IMR-90 (cell line): ENCODE measurements around the gene KIF15. TPM values are rescaled to one million over a fixed set of nuclear protein-coding genes. Genes with fewer than 3 reads are reported as not detected.

Source experiments
- ATAC-seq: fragments of 200-7000 bp; cut with Tn5 transposase; 2 replicates; pipeline ENCODE4 v1.9.1; 2020; ENCODE audit warnings: low read depth, mild to moderate bottlenecking, moderate library complexity
- BruUV-seq: library from RNA; stranded (reverse); fragments of 400-500 nt; replicated peaks from 2 replicates; lab custom pipeline; 2021; lab: Mats Ljungman, UMichigan
- CTCF ChIA-PET: fragments of 300-600 bp; formaldehyde crosslinking; extraction: SDS; loops from one replicate; lab custom pipeline; 2021; ENCODE audit warnings: antibody characterized with exemption; lab: Yijun Ruan, JAX
- POLR2A ChIA-PET: fragments of 300-600 bp; sonication (Branson Sonifier 250); formaldehyde crosslinking; loops from one replicate; lab custom pipeline; 2022; ENCODE audit warnings: antibody characterized with exemption; ENCODE audit not compliant: unreplicated experiment; lab: Charles Lee
- DNase-seq: peaks from one replicate; pipeline ENCODE4 v3.0.0; 2013
- H2AFZ ChIP-seq: replicated peaks from 2 replicates; pipeline ENCODE3; 2013; ENCODE audit warnings: low read length, mild to moderate bottlenecking; ENCODE audit not compliant: poor library complexity
- H2AK5ac ChIP-seq: 2 replicates; pipeline ENCODE4 v1.6.1; 2013; ENCODE audit warnings: low read depth, low read length, inconsistent platforms
- H2AK9ac ChIP-seq: replicated peaks from 2 replicates; pipeline ENCODE3; 2013; ENCODE audit warnings: mild to moderate bottlenecking, low read depth, low read length, moderate library complexity; ENCODE audit not compliant: poor library complexity
- H2BK120ac ChIP-seq: 2 replicates; pipeline ENCODE4 v1.6.1; 2013; ENCODE audit warnings: low read depth, low read length, inconsistent platforms
- H2BK15ac ChIP-seq: 3 replicates; pipeline ENCODE4 v1.6.1; 2013; ENCODE audit warnings: low read depth, low read length, inconsistent platforms
- H2BK20ac ChIP-seq: 2 replicates; pipeline ENCODE4 v1.6.1; 2013; ENCODE audit warnings: low read depth, mild to moderate bottlenecking, inconsistent platforms, low read length, moderate library complexity
- H2BK5ac ChIP-seq: 2 replicates; pipeline ENCODE4 v1.6.1; 2013; ENCODE audit warnings: mild to moderate bottlenecking, low read depth, low read length, inconsistent platforms; ENCODE audit not compliant: poor library complexity, severe bottlenecking
- H3K14ac ChIP-seq: replicated peaks from 2 replicates; pipeline ENCODE4 v1.6.1; 2013; ENCODE audit warnings: low read depth, low read length, inconsistent platforms
- H3K18ac ChIP-seq: 2 replicates; pipeline ENCODE4 v1.6.1; 2013; ENCODE audit warnings: low read depth, low read length, control low read depth
- H3K23ac ChIP-seq: 2 replicates; pipeline ENCODE4 v1.6.1; 2013; ENCODE audit warnings: low read depth, low read length, inconsistent platforms
- H3K27ac ChIP-seq: 2 replicates; pipeline ENCODE4 v1.5.1; 2013; ENCODE audit warnings: mild to moderate bottlenecking, control low read depth, low read length; ENCODE audit not compliant: insufficient read depth
- H3K27me3 ChIP-seq: 2 replicates; pipeline ENCODE4 v1.6.1; 2013; ENCODE audit warnings: low read length; ENCODE audit not compliant: control insufficient read depth, insufficient read depth
- H3K36me3 ChIP-seq: 2 replicates; pipeline ENCODE4 v1.6.1; 2013; ENCODE audit warnings: low read length, mixed read lengths; ENCODE audit not compliant: control insufficient read depth, insufficient read depth
- H3K4ac ChIP-seq: 2 replicates; pipeline ENCODE4 v1.6.1; 2013; ENCODE audit warnings: low read depth, low read length, inconsistent platforms
- H3K4me1 ChIP-seq: 2 replicates; pipeline ENCODE4 v1.6.1; 2013; ENCODE audit warnings: low read length, mixed read lengths; ENCODE audit not compliant: control insufficient read depth, insufficient read depth
- H3K4me2 ChIP-seq: 2 replicates; pipeline ENCODE4 v1.6.1; 2013; ENCODE audit warnings: low read depth, mild to moderate bottlenecking, control low read depth, low read length, moderate library complexity
- H3K4me3 ChIP-seq: 2 replicates; pipeline ENCODE4 v1.5.1; 2013; ENCODE audit warnings: low read depth, mild to moderate bottlenecking, control low read depth, low read length, moderate library complexity; ENCODE audit not compliant: insufficient read depth
- H3K56ac ChIP-seq: 2 replicates; pipeline ENCODE4 v1.6.1; 2013; ENCODE audit warnings: low read length, inconsistent platforms; ENCODE audit not compliant: insufficient read depth; ENCODE audit errors: extremely low read depth
- H3K79me1 ChIP-seq, 2 experiments: 2 replicates each; pipeline ENCODE4 v1.6.1; 2013; ENCODE audit warnings: low read length in 2 of 2, inconsistent platforms in 1 of 2, low read depth in 1 of 2
- H3K9ac ChIP-seq: 2 replicates; pipeline ENCODE4 v1.6.1; 2013; ENCODE audit warnings: low read depth, low read length, control low read depth
- H3K9me1 ChIP-seq: 2 replicates; pipeline ENCODE4 v1.6.1; 2013; ENCODE audit warnings: low read length, inconsistent platforms; ENCODE audit not compliant: insufficient read depth
- H3K9me3 ChIP-seq: 2 replicates; pipeline ENCODE4 v1.6.1; 2013; ENCODE audit warnings: low read length; ENCODE audit not compliant: control insufficient read depth, insufficient read depth
- H4K20me1 ChIP-seq: 2 replicates; pipeline ENCODE4 v1.6.1; 2013; ENCODE audit warnings: low read length, inconsistent platforms; ENCODE audit not compliant: insufficient read depth
- H4K5ac ChIP-seq: 2 replicates; pipeline ENCODE4 v1.6.1; 2013; ENCODE audit warnings: mild to moderate bottlenecking, low read depth, low read length, control low read depth
- H4K8ac ChIP-seq, 2 experiments: 2 replicates each; pipeline ENCODE4 v1.6.1; 2013; ENCODE audit warnings: low read depth in 2 of 2, low read length in 2 of 2, control low read depth in 1 of 2, inconsistent platforms in 1 of 2
- H4K91ac ChIP-seq: 2 replicates; pipeline ENCODE4 v1.6.1; 2013; ENCODE audit warnings: low read depth, low read length, inconsistent platforms; ENCODE audit not compliant: insufficient read depth
- CHD1 ChIP-seq: IDR thresholded peaks from 2 replicates; pipeline ENCODE4 v1.6.1; 2012; ENCODE audit warnings: low read depth, low read length, improper control_type of control experiment
- CTCF ChIP-seq: conservative IDR thresholded peaks from 2 replicates; pipeline ENCODE4 v1.5.1; 2012; ENCODE audit warnings: mild to moderate bottlenecking, low read depth, low read length, improper control_type of control experiment
- FOS ChIP-seq: fragments of 150-350 bp; IDR thresholded peaks from 2 replicates; pipeline ENCODE4 v1.6.1; 2016; ENCODE audit warnings: low read depth, low read length
- MAZ ChIP-seq: IDR thresholded peaks from 2 replicates; pipeline ENCODE4 v1.6.1; 2012; ENCODE audit warnings: low read depth, mild to moderate bottlenecking, low read length, improper control_type of control experiment, moderate library complexity, borderline replicate concordance
- MXI1 ChIP-seq: IDR thresholded peaks from 2 replicates; pipeline ENCODE4 v1.6.1; 2012; ENCODE audit warnings: low read depth, mild to moderate bottlenecking, low read length, moderate library complexity, borderline replicate concordance
- NFE2L2 ChIP-seq: fragments of 150-350 bp; IDR thresholded peaks from 2 replicates; pipeline ENCODE4 v1.6.1; 2016; ENCODE audit warnings: low read depth, mild to moderate bottlenecking, low read length
- POLR2A ChIP-seq: IDR thresholded peaks from 2 replicates; pipeline ENCODE4 v1.6.1; 2012; ENCODE audit warnings: mild to moderate bottlenecking, low read depth, low read length
- RFX5 ChIP-seq: IDR thresholded peaks from 2 replicates; pipeline ENCODE4 v1.8.0; 2012; ENCODE audit warnings: low read depth, mild to moderate bottlenecking, low read length, moderate library complexity
- WGBS, 2 experiments: methylation state at CpG; one replicate each; pipeline versions ENCODE4 v1.1.5 to v1.1.7; 2013; ENCODE audit warnings: missing lambda C conversion rate in 2 of 2; ENCODE audit not compliant: insufficient read length in 1 of 2; ENCODE audit errors: extremely low coverage in 2 of 2; 5-methylcytosine and 5-hydroxymethylcytosine counted together
- dilution Hi-C: fragments of 300-500 bp; cut with HindIII; formaldehyde crosslinking; loops from one replicate; pipeline ENCODE4 v1.14.3; 2018; ENCODE audit warnings: low sequenced_read_pairs; ENCODE audit not compliant: unreplicated experiment
- in situ Hi-C: fragments of 300-500 bp; cut with MboI; formaldehyde crosslinking; loops from 3 replicates; pipeline ENCODE4 v1.14.3; 2019; ENCODE audit warnings: low sequenced_read_pairs, inconsistent platforms, mixed read lengths
- intact Hi-C: fragments of 100-400 bp; cut with micrococcal nuclease; formaldehyde crosslinking; loops from 2 replicates; pipeline ENCODE4 v1.10.0; 2022
- polyA plus RNA-seq, 3 experiments: library from polyadenylated mRNA; depleted of rRNA; stranded (reverse); fragments of >200 nt; gene quantifications; 2 replicates each; pipeline ENCODE4 v1.2.3, GENCODE V29; 2012; ENCODE audit warnings: low replicate concordance in 1 of 3
- total RNA-seq: library from RNA; depleted of rRNA; stranded (reverse); fragments of >200 nt; gene quantifications from 2 replicates; pipeline ENCODE4 v1.2.3, GENCODE V29; 2012

The KIF15 gene
- total and polyA plus RNA-seq, 2 of the 4 experiments (the other 2 are of a cell fraction) = 3.7 to 8.4 TPM

- Histone ChIP-seq H3K27ac (no peak overlapping the region), H2BK5ac (no peak overlapping the region), H3K56ac (no peak overlapping the region), H3K9ac (no peak overlapping the region), H4K5ac (no peak overlapping the region), H3K4me3 (no peak overlapping the region), H3K9me3 (no peaks in the 10 kb centered on the region), H4K8ac (no peak overlapping the region), H2AK9ac (no peak overlapping the region), H3K4me2 (no peak overlapping the region), H3K14ac (no peak overlapping the region), H2BK20ac (no peak overlapping the region), H3K23ac (no peak overlapping the region), H4K20me1 (no peaks in the 10 kb centered on the region), H3K18ac (no peak overlapping the region), H4K91ac (no peak overlapping the region), H3K9me1 (0 out of 2 replicates have a peak, but pooled peaks cover 2% of the 10 kb centered on the region), H3K36me3 (peaks cover 3% of the 10 kb centered on the region), H3K27me3 (no peaks in the 10 kb centered on the region), H2AK5ac (no peak overlapping the region), H2AFZ (no peak overlapping the region), H3K4me1 (no peaks in the 10 kb centered on the region), H2BK120ac (no peak overlapping the region), H3K79me1 (no peaks in the 10 kb centered on the region), H3K4ac (no peak overlapping the region), H2BK15ac (no peak overlapping the region)
- TF ChIP-seq POLR2A (no peak), MXI1 (no peak), FOS (no peak), RFX5 (no peak), CHD1 (no peak), NFE2L2 (no peak), CTCF (no peak), MAZ (no peak)
- in situ Hi-C loops = no loop called here
- POLR2A ChIA-PET = no interaction called here
- ATAC-seq (no peak), DNase-seq (no peak)
- BruUV-seq = no TSS peak
- dilution Hi-C loops = no loop called here
- WGBS, 2 experiments = 100% methylated on average over 1 of the region's 2 CpGs; no CpG with 5 or more reads in 1 of the 2 experiments
- intact Hi-C loops = no loop called here
- CTCF ChIA-PET = no interaction called here
Measured at GRCh38 chr3:44803298-44803697, 41.7 kb downstream of the KIF15 start.
